ENCODE data around the gene LPIN3. TPM values are rescaled to one million over a fixed set of nuclear protein-coding genes. Genes with fewer than 3 reads are reported as not detected.

The LPIN3 gene
- total RNA-seq, 1 experiment from 2014 or later: 3.8 TPM

GRCh38 chr20:41394931-41395666 lies 54.5 kb downstream of the LPIN3 start:
- Histone ChIP-seq H3K56ac (ENCODE audit: insufficient read length, low read depth, low read length) (no peak overlapping the region), H2BK20ac (ENCODE audit: low read depth, low read length, poor library complexity, severe bottlenecking) (no peak overlapping the region), H2BK15ac (ENCODE audit: low read depth, low read length) (no peak overlapping the region), H3K14ac (ENCODE audit: insufficient read depth, low read length) (no peak overlapping the region), H3K9ac (ENCODE audit: extremely low read depth, insufficient read length, low read length) (no peak overlapping the region), H3K18ac (ENCODE audit: insufficient read length, low read depth, low read length) (no peak overlapping the region), H2BK120ac (ENCODE audit: low read depth, low read length, poor library complexity, severe bottlenecking) (no peak overlapping the region), H3K27ac (ENCODE audit: insufficient read length, low read depth, low read length) (no peak overlapping the region), H4K5ac (ENCODE audit: insufficient read length, low read depth, low read length) (no peak overlapping the region), H4K8ac (replicated peaks; ENCODE audit: insufficient read length, low read depth, low read length) (no peak overlapping the region), H3K4me2 (ENCODE audit: insufficient read depth, insufficient read length, low read length) (no peak overlapping the region), H2BK5ac (ENCODE audit: insufficient read length, low read length) (no peak overlapping the region), H3K79me1 (ENCODE audit: insufficient read depth, low read depth, low read length, poor library complexity, severe bottlenecking) (no peaks in the 10 kb centered on the region), H3K23ac (ENCODE audit: insufficient read length, low read depth, low read length) (no peak overlapping the region), H3K79me2 (ENCODE audit: insufficient read depth, low read length) (no peaks in the 10 kb centered on the region), H3K9me3 (ENCODE audit: control insufficient read depth, low read depth, low read length) (no peaks in the 10 kb centered on the region), H3K27me3 (ENCODE audit: insufficient read depth, low read length) (no peaks in the 10 kb centered on the region), H3T11ph (ENCODE audit: low read length) (no peak overlapping the region), H2AK5ac (ENCODE audit: insufficient read length, low read length) (no peak overlapping the region), H3K4ac (ENCODE audit: low read depth, low read length) (no peak overlapping the region), H2AFZ (ENCODE audit: low read length) (no peak overlapping the region), H2BK12ac (ENCODE audit: insufficient read length, low read depth, low read length) (no peak overlapping the region), H4K91ac (ENCODE audit: insufficient read length, low read depth, low read length) (no peak overlapping the region), H3K4me1 (ENCODE audit: insufficient read depth, low read length) (peaks cover 8% of the 10 kb centered on the region; the same call in 1 of the 2 replicates), H3K23me2 (ENCODE audit: insufficient read length, low read depth, low read length, poor library complexity, severe bottlenecking) (no peaks in the 10 kb centered on the region), H4K20me1 (ENCODE audit: control insufficient read depth, insufficient read depth, insufficient read length) (no peaks in the 10 kb centered on the region)
- no peak overlapping the region for H3K4me3 Mint-ChIP-seq
- WGBS (ENCODE audit: extremely low coverage, insufficient read length, low lambda C conversion rate): no CpG with 5 or more reads among the region's 9 CpGs
- H3K27ac Mint-ChIP-seq: no peak overlapping the region; a peak in 1 of 7 replicates
- no peak for DNase-seq
- no peaks in the 10 kb centered on the region; the same call in 1 of the 2 replicates for H3K27me3 Mint-ChIP-seq (ENCODE audit: low read depth)
- TF ChIP-seq CTCF (conservative IDR thresholded peaks at IDR 0.05): no peak
- no peaks in the 10 kb centered on the region for H3K9me3 Mint-ChIP-seq
- peaks cover 19 to 22% of the 10 kb centered on the region in 2 experiments for H3K4me1 Mint-ChIP-seq
- no peaks in the 10 kb centered on the region for H3K36me3 Mint-ChIP-seq (ENCODE audit: insufficient read depth in 1 of 3, low read depth in 3 of 3)

Data from H9 (cell line).